ENCODE data around the gene UNK.

UNK gene

GRCh38 chr17:75846692-75847613 lies 62.3 kb downstream of the UNK start:
- ATAC-seq = no peak
- no peak for TF ChIP-seq OSR1 (CRISPR knock-in tag; IDR thresholded peaks at IDR 0.05)
- TF ChIP-seq CREB5 (CRISPR knock-in tag; IDR thresholded peaks at IDR 0.05; ENCODE audit: low read depth) = no peak
- TF ChIP-seq POU6F1 (CRISPR knock-in tag; IDR thresholded peaks at IDR 0.05; ENCODE audit: borderline replicate concordance, low read depth) = no peak
- TF ChIP-seq, protein P1, sequence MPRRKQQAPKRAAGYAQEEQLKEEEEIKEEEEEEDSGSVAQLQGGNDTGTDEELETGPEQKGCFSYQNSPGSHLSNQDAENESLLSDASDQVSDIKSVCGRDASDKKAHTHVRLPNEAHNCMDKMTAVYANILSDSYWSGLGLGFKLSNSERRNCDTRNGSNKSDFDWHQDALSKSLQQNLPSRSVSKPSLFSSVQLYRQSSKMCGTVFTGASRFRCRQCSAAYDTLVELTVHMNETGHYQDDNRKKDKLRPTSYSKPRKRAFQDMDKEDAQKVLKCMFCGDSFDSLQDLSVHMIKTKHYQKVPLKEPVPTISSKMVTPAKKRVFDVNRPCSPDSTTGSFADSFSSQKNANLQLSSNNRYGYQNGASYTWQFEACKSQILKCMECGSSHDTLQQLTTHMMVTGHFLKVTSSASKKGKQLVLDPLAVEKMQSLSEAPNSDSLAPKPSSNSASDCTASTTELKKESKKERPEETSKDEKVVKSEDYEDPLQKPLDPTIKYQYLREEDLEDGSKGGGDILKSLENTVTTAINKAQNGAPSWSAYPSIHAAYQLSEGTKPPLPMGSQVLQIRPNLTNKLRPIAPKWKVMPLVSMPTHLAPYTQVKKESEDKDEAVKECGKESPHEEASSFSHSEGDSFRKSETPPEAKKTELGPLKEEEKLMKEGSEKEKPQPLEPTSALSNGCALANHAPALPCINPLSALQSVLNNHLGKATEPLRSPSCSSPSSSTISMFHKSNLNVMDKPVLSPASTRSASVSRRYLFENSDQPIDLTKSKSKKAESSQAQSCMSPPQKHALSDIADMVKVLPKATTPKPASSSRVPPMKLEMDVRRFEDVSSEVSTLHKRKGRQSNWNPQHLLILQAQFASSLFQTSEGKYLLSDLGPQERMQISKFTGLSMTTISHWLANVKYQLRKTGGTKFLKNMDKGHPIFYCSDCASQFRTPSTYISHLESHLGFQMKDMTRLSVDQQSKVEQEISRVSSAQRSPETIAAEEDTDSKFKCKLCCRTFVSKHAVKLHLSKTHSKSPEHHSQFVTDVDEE (CRISPR knock-in tag; IDR thresholded peaks at IDR 0.05) = no peak
- TF ChIP-seq ZFP30 (CRISPR knock-in tag; IDR thresholded peaks at IDR 0.05) = no peak

- TF ChIP-seq POU6F1 (CRISPR knock-in tag; IDR thresholded peaks at IDR 0.05; ENCODE audit: borderline replicate concordance, low read depth) = no peak
- no peak for TF ChIP-seq GLIS3 (CRISPR knock-in tag; IDR thresholded peaks at IDR 0.05)
- no peak for TF ChIP-seq ZFP30 (CRISPR knock-in tag; IDR thresholded peaks at IDR 0.05)
- no peak for TF ChIP-seq PATZ1 (CRISPR knock-in tag; IDR thresholded peaks at IDR 0.05; ENCODE audit: borderline replicate concordance)
- TF ChIP-seq, protein P1 (CRISPR knock-in tag; IDR thresholded peaks at IDR 0.05) = no peak
- no peak for TF ChIP-seq ZC3H10 (CRISPR knock-in tag; IDR thresholded peaks at IDR 0.05)
- no peak for TF ChIP-seq OSR1 (CRISPR knock-in tag; IDR thresholded peaks at IDR 0.05)
- no peak for TF ChIP-seq ARNTL (CRISPR knock-in tag; IDR thresholded peaks at IDR 0.05; ENCODE audit: borderline replicate concordance, low read depth)
- TF ChIP-seq PPARA (CRISPR knock-in tag; IDR thresholded peaks at IDR 0.05; ENCODE audit: borderline replicate concordance) = no peak
- no peak for TF ChIP-seq ZNF8 (CRISPR knock-in tag; IDR thresholded peaks at IDR 0.05)
- no peak for ATAC-seq
Observed at GRCh38 chr17:75847614-75848522, 63.3 kb downstream of the UNK start.

Measured in SK-N-SH treated with all-trans-retinoic acid at 6 μM for 48 hours (cell line).